GM20000 (cell line): Measurements from ENCODE around the gene RBM20.

Experiments used
- DNase-seq: peaks from one replicate; pipeline ENCODE4 v3.0.0; 2012; ENCODE audit warnings: low spot score
- CTCF ChIP-seq: IDR thresholded peaks from 2 replicates; pipeline ENCODE4 v1.5.1; 2012; ENCODE audit warnings: mild to moderate bottlenecking, control low read depth; ENCODE audit errors: extremely low read depth, missing control alignments

The RBM20 gene

GRCh38 chr10:110758128-110758765 lies 114.1 kb downstream of the RBM20 start:
- no peak for TF ChIP-seq CTCF
- no peak for DNase-seq

DNA sequence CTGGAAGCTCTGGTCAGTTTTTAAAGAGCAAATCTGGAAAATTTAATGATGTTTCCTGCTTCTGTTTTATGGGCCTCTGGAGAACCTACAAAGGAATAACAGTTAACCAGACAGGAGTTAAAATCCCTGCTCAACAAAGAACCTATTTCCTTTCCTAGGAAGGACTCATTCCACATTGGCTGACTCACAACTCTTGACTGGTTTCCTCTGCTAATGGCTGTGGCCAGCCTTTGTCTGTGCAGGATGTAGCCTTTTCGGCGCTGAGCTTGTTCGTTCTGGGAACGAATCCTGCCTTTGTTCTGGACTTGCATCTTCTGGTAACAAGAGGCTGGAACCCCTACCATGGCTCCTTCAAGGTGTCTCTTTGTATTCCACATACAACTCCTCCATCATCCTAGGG lies 114.8 kb downstream of the RBM20 start:
- TF ChIP-seq CTCF, result no peak
- DNase-seq, result no peak

- no peak for DNase-seq
- TF ChIP-seq CTCF, result no peak
Observed at GRCh38 chr10:110759523-110759922, 115.4 kb downstream of the RBM20 start.

DNA sequence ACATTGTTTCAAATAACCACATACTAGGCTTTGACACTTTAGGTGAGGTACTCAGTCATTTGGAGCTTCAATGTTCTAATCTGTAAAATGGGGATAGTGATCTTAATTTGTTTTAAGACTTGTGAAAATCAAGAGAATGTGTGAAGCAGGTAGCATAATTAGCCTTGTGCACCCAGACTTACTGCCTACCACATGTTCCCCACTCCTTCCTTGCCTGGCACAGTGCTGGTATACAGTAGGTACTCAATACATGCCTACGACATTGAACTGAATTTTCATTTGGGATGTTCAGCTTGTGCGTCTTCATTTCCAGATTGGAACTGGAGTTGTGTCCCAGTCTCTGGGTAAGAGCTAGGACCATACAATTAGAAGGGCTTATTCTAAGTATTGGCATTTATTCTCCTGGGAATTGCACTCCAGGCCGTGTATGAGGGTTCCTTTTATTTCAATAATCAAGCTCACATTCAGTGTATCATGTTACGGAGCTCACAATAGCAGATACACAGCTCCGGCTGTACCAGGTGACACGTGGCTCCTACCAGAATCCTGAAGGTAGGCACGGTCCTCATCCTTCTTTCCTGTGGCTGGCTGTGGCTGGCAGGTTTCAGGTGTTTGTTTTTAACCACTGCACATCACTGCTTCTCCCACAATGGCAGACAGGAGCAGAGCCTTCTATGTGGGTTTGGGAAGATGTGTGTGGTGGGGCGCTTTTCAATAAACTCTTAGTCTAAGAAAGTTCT lies 118.1 kb downstream of the RBM20 start:
- DNase-seq, result no peak
- no peak for TF ChIP-seq CTCF

GRCh38 chr10:110762849-110763211 lies 118.7 kb downstream of the RBM20 start:
- TF ChIP-seq CTCF, result no peak
- DNase-seq, result no peak

- TF ChIP-seq CTCF, result no peak
- DNase-seq, result no peak
Observed at GRCh38 chr10:110764378-110764777, 120.2 kb downstream of the RBM20 start.

DNA sequence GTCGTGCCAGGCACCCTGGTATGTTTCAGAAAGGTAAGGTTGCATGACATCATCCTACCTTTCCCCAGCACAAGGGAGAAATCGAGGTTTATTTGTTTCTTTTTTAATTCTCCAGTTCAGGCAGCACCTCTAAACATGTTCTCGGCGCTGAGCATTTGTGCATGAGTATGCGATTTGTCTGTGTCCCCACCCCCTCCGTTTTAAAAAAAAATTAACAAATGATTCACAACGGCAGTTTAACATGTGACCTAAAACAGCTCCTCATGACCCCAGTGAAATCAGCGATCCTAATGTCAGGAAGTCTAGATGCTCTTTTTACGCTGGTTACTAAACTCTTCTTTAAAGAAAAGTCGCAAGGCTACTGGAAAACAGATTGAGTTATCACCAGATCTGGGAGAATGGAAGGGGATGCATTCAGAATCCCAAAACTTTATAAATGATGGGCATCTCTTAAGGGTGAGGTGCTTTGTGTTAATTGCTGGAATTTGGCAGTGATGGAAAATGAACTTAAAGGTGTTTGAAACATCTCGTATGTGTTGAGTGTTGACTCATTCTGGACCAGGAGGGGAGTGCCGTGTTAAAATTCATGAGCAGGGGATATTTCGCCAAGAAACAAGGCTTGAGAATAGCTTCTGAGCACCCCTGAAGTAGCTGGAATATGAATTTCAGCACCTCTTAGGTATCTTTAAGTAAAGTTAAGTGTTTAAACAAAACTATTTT lies 120.8 kb downstream of the RBM20 start:
- TF ChIP-seq CTCF, result no peak

More for the DNA sequence above, 120.8 kb downstream of the RBM20 start:
- DNase-seq, result no peak
